ENCODE measurements around the gene HNRNPC.

DNA sequence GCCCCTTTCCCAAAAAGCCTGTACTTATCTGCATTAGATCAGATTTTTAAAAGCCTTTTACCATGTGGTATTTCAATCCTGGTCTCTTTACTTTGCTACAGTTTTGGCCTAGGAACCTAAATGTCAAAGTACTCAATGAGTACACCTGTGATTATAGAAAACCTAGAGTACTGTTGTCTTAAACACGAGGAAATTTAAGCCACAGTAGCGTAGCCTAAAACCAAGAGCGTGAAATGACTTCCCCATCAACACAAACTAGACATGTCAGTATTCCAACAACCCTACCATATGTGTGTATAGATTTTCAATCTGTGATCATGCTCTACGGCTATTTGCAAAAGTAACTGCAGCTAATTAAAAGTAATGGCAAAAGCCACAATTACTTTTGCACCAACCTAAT, 60.7 kb downstream of the HNRNPC start:
- TF ChIP-seq, protein P1, sequence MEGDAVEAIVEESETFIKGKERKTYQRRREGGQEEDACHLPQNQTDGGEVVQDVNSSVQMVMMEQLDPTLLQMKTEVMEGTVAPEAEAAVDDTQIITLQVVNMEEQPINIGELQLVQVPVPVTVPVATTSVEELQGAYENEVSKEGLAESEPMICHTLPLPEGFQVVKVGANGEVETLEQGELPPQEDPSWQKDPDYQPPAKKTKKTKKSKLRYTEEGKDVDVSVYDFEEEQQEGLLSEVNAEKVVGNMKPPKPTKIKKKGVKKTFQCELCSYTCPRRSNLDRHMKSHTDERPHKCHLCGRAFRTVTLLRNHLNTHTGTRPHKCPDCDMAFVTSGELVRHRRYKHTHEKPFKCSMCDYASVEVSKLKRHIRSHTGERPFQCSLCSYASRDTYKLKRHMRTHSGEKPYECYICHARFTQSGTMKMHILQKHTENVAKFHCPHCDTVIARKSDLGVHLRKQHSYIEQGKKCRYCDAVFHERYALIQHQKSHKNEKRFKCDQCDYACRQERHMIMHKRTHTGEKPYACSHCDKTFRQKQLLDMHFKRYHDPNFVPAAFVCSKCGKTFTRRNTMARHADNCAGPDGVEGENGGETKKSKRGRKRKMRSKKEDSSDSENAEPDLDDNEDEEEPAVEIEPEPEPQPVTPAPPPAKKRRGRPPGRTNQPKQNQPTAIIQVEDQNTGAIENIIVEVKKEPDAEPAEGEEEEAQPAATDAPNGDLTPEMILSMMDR (IDR thresholded peaks at IDR 0.05), result no peak
- TF ChIP-seq EZH2 (IDR thresholded peaks at IDR 0.05), result no peak

Measured in neural progenitor cell (in vitro differentiated cells).